B cell (primary cell): Measurements from ENCODE around the gene PPP6R3. TPM values are rescaled to one million over a fixed set of nuclear protein-coding genes. Genes with fewer than 3 reads are reported as not detected.
A peak's percentile ranks its signal among the peaks of the same experiment; 100 is the strongest.

Experiments used
- ATAC-seq: fragments of 200-7000 bp; cut with Tn5 transposase; one replicate; pipeline ENCODE4 v1.10.0; 2021; ENCODE audit warnings: low read depth, mild to moderate bottlenecking, moderate number of reproducible peaks, moderate library complexity
- CTCF ChIA-PET: fragments of 350-600 bp; sonication (Branson Sonifier 250); formaldehyde crosslinking; loops from one replicate; lab custom pipeline; 2021; ENCODE audit warnings: antibody characterized with exemption, inconsistent platforms; lab: Charles Lee
- POLR2A ChIA-PET: fragments of 350-600 bp; sonication (Branson Sonifier 250); formaldehyde crosslinking; loops from one replicate; lab custom pipeline; 2021; ENCODE audit warnings: antibody characterized with exemption; lab: Charles Lee
- DNase-seq: peaks from one replicate; pipeline ENCODE4 v3.0.0; 2013
- H2AFZ ChIP-seq: 2 replicates; pipeline ENCODE4 v1.6.1; 2012; ENCODE audit warnings: mild to moderate bottlenecking, low read depth, low read length; ENCODE audit not compliant: insufficient read depth, poor library complexity, severe bottlenecking
- H3K27ac ChIP-seq, 2 donors: 1 replicate in 1 of 2; 2 replicates in 1 of 2; pipeline ENCODE4 v1.5.1; 2012 to 2013; ENCODE audit warnings: low read length in 2 of 2, mild to moderate bottlenecking in 2 of 2, moderate library complexity in 1 of 2
- H3K27me3 ChIP-seq, 4 experiments: fragments of 200-600 bp in 1 of 4; sonication (generic) in 1 of 4; replicated peaks in 1 of 4; 1 replicate in 2 of 4; 2 replicates in 2 of 4; pipeline versions ENCODE4 v1.6.1 to v1.7.0; 2013 to 2016; ENCODE audit warnings: low read length in 3 of 4, mild to moderate bottlenecking in 2 of 4, mixed read lengths in 1 of 4, moderate library complexity in 1 of 4; ENCODE audit not compliant: insufficient read depth in 4 of 4, control insufficient read depth in 3 of 4; ENCODE audit errors: control extremely low read depth in 1 of 4
- H3K36me3 ChIP-seq, 2 experiments: replicated peaks in 1 of 2; 1 replicate in 1 of 2; 2 replicates in 1 of 2; pipeline versions ENCODE4 v1.6.1 to v1.7.1; 2013; ENCODE audit warnings: low read length in 1 of 2; ENCODE audit not compliant: insufficient read depth in 2 of 2, control insufficient read depth in 1 of 2; ENCODE audit errors: control extremely low read depth in 1 of 2, extremely low read depth in 1 of 2
- H3K4me1 ChIP-seq, 2 donors: fragments of 200-600 bp in 1 of 2; sonication (generic) in 1 of 2; 1 replicate in 1 of 2; 2 replicates in 1 of 2; pipeline versions ENCODE4 v1.5.1 to v1.6.1; 2013 to 2017; ENCODE audit warnings: low read length in 2 of 2; ENCODE audit not compliant: control insufficient read depth in 2 of 2, insufficient read depth in 2 of 2
- H3K4me2 ChIP-seq: replicated peaks from 2 replicates; pipeline ENCODE3; 2012; ENCODE audit warnings: mild to moderate bottlenecking, low read depth, low read length; ENCODE audit not compliant: poor library complexity, severe bottlenecking
- H3K4me3 ChIP-seq, 5 experiments: fragments of 200-600 bp in 1 of 5; sonication (generic) in 1 of 5; 1 replicate in 3 of 5; 2 replicates in 2 of 5; pipeline versions ENCODE4 v1.5.1 to v1.7.0; 2011 to 2016; ENCODE audit warnings: low read length in 4 of 5, mild to moderate bottlenecking in 4 of 5, low read depth in 2 of 5, control low read depth in 1 of 5, moderate library complexity in 1 of 5; ENCODE audit not compliant: insufficient read depth in 1 of 5; ENCODE audit errors: control extremely low read depth in 1 of 5, extremely low read depth in 1 of 5
- H3K79me2 ChIP-seq: fragments of 200-600 bp; sonication (generic); one replicate; pipeline ENCODE4 v1.6.0; 2016; ENCODE audit warnings: low read length; ENCODE audit not compliant: control insufficient read depth, insufficient read depth
- H3K9ac ChIP-seq: fragments of 200-600 bp; sonication (generic); 2 replicates; pipeline ENCODE4 v1.6.1; 2017; ENCODE audit warnings: mild to moderate bottlenecking, low read length, moderate library complexity
- H3K9me3 ChIP-seq, 3 donors: one replicate each; pipeline versions ENCODE4 v1.6.1 to v1.7.1; 2013; ENCODE audit warnings: low read length in 2 of 3; ENCODE audit not compliant: control insufficient read depth in 2 of 3, insufficient read depth in 1 of 3; ENCODE audit errors: control extremely low read depth in 1 of 3
- H4K20me1 ChIP-seq: 2 replicates; pipeline ENCODE4 v1.6.0; 2012; ENCODE audit warnings: mild to moderate bottlenecking, low read length; ENCODE audit not compliant: insufficient read depth, control insufficient read depth, poor library complexity, severe bottlenecking
- H3K27ac Mint-ChIP-seq: one replicate; pipeline ENCODE4 v1.8.0; 2021; ENCODE audit warnings: mixed read lengths
- H3K27me3 Mint-ChIP-seq: one replicate; pipeline ENCODE4 v1.8.0; 2021; ENCODE audit warnings: mixed read lengths
- H3K4me1 Mint-ChIP-seq: one replicate; pipeline ENCODE4 v1.8.0; 2021; ENCODE audit warnings: mixed read lengths
- H3K4me3 Mint-ChIP-seq: one replicate; pipeline ENCODE4 v1.8.0; 2021; ENCODE audit warnings: mixed read lengths
- H3K9me3 Mint-ChIP-seq: one replicate; pipeline ENCODE4 v1.8.0; 2022; ENCODE audit warnings: mixed read lengths; ENCODE audit not compliant: insufficient read depth
- CTCF ChIP-seq: fragments of 200-600 bp; IDR thresholded peaks from one replicate; pipeline ENCODE4 v1.8.0; 2022; ENCODE audit warnings: antibody characterized with exemption, mild to moderate bottlenecking
- EZH2 ChIP-seq: IDR thresholded peaks from 2 replicates; pipeline ENCODE4 v1.6.1; 2012; ENCODE audit warnings: borderline replicate concordance, low read depth, mild to moderate bottlenecking, moderate library complexity, low read length; ENCODE audit not compliant: insufficient read depth, poor library complexity, severe bottlenecking
- whole genome bisulfite sequencing: methylation state at CpG from one replicate; pipeline ENCODE4 v1.1.5; 2013; ENCODE audit warnings: missing lambda C conversion rate; ENCODE audit not compliant: insufficient coverage; 5-methylcytosine and 5-hydroxymethylcytosine counted together
- intact Hi-C: fragments of 100-400 bp; cut with micrococcal nuclease; formaldehyde crosslinking; loops from one replicate; pipeline ENCODE4 v1.10.0; 2022
- polyA plus RNA-seq: library from polyadenylated mRNA; depleted of rRNA; stranded (reverse); fragments of >200 nt; gene quantifications from 2 replicates; pipeline ENCODE4 v1.2.3, GENCODE V29; 2012
- total RNA-seq, 2 donors: library from RNA; stranded (reverse); fragments of 120-200 nt in 1 of 2; gene quantifications; 1 replicate in 1 of 2; 2 replicates in 1 of 2; pipeline versions ENCODE4 v1.2.3 to v1.2.4, GENCODE V29; 2013 to 2022

The PPP6R3 gene
- total and polyA plus RNA-seq, 2 donors (not counting 1 experiment from before 2014, with no cell fraction given): 48.5 to 159 TPM

DNA sequence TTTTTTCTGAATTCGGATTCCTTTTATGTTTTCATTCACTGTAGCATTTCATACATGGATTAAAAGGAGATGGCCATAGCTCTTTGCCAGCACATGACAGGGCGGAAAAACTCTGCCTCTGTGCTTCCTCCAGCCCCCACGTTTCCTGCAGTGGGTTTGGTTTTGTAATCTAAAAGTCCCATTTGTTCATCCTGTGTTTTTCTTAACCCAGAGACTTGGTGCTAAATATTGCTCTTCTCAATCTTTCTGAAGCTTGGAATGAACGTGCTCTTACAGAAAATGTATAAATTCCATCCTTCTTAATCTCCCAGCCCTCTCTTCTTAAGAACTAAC, 89.9 kb downstream of the PPP6R3 start:
- Mint-ChIP-seq H3K9me3 (no peaks in the 10 kb centered on the region), H3K27ac (no peak overlapping the region), H3K4me3 (no peak overlapping the region), H3K27me3 (no peaks in the 10 kb centered on the region), H3K4me1 (peaks cover 24% of the 10 kb centered on the region)
- peaks cover 0 to 4% of the 10 kb centered on the region in 2 donors for H3K4me1 ChIP-seq
- intact Hi-C loops: no loop called here
- H3K36me3 ChIP-seq: peaks cover 12 to 87% of the 10 kb centered on the region in 2 experiments
- H4K20me1 ChIP-seq: peaks cover 62% of the 10 kb centered on the region
- peaks cover 44% of the 10 kb centered on the region for H3K79me2 ChIP-seq
- H3K27ac ChIP-seq: peak overlapping the region in 1 of 2 donors; percentile 43
- DNase-seq (no peak), ATAC-seq (no peak)
- H3K9ac ChIP-seq: no peak overlapping the region
- no peak for TF ChIP-seq CTCF
- no peak for TF ChIP-seq EZH2
- H3K9me3 ChIP-seq: no peaks in the 10 kb centered on the region
- ChIA-PET CTCF (no interaction called here), POLR2A (no interaction called here)
- no peak overlapping the region for H3K4me2 ChIP-seq
- 10% methylated on average over 2 of the region's 4 CpGs for WGBS
- no peak overlapping the region for H3K4me3 ChIP-seq
- no peak overlapping the region for H2AFZ ChIP-seq
- H3K27me3 ChIP-seq: no peaks in the 10 kb centered on the region

- no peak overlapping the region for H3K27ac Mint-ChIP-seq
- Histone ChIP-seq H3K4me1 (peaks cover 0 to 4% of the 10 kb centered on the region in 2 donors), H3K79me2 (peaks cover 39% of the 10 kb centered on the region), H3K4me3 (no peak overlapping the region), H3K4me2 (no peak overlapping the region), H2AFZ (no peak overlapping the region), H3K9ac (no peak overlapping the region), H3K27me3 (no peaks in the 10 kb centered on the region), H3K27ac (no peak overlapping the region), H4K20me1 (peaks cover 60% of the 10 kb centered on the region), H3K9me3 (no peaks in the 10 kb centered on the region), H3K36me3 (peaks cover 12 to 84% of the 10 kb centered on the region in 2 experiments)
- DNase-seq: no peak
- 100% methylated on average over 3 of the region's 7 CpGs for WGBS
- no peak for ATAC-seq
- POLR2A ChIA-PET: interaction anchor here (0.6 kb wide), 1 partner anchor 34 kb away, joined by 6 read pairs; no protein-coding TSS in a partner anchor
- intact Hi-C loops: no loop called here
- CTCF ChIA-PET: no interaction called here
- H3K4me1 Mint-ChIP-seq: peaks cover 24% of the 10 kb centered on the region
- H3K4me3 Mint-ChIP-seq: no peak overlapping the region
- H3K27me3 Mint-ChIP-seq: no peaks in the 10 kb centered on the region
- no peak for TF ChIP-seq EZH2
- TF ChIP-seq CTCF: no peak
- H3K9me3 Mint-ChIP-seq: no peaks in the 10 kb centered on the region
Observed at GRCh38 chr11:68551223-68551622, 90.7 kb downstream of the PPP6R3 start.
